MCF 10A (cell line): ENCODE results near the gene SPHK1. TPM values are rescaled to one million over a fixed set of nuclear protein-coding genes. Genes with fewer than 3 reads are reported as not detected.
A peak's percentile ranks its signal among the peaks of the same experiment; 100 is the strongest.

Experiments used
- BruUV-seq: library from RNA; stranded (reverse); fragments of 400-500 nt; replicated peaks from 2 replicates; lab custom pipeline; 2021; lab: Mats Ljungman, UMichigan
- CTCF ChIA-PET: fragments of 300-600 bp; sonication (Branson Sonifier 250); formaldehyde crosslinking; extraction: SDS; loops from one replicate; lab custom pipeline; 2021; ENCODE audit warnings: antibody characterized with exemption, inconsistent platforms; lab: Yijun Ruan, JAX
- POLR2A ChIA-PET: fragments of 300-600, 350-650 bp; sonication (Branson Sonifier 250); formaldehyde crosslinking; extraction: SDS; loops from one replicate; lab custom pipeline; 2020; ENCODE audit warnings: antibody characterized with exemption, inconsistent platforms; lab: Yijun Ruan, JAX
- DNase-seq: peaks from one replicate; pipeline ENCODE4 v3.0.0-alpha.2; 2018; ENCODE audit not compliant: unreplicated experiment
- H3K27ac Mint-ChIP-seq: one replicate; pipeline ENCODE4 v1.8.0; 2022; ENCODE audit warnings: mild to moderate bottlenecking, low read depth, mixed read lengths; ENCODE audit not compliant: unreplicated experiment
- H3K27me3 Mint-ChIP-seq: one replicate; pipeline ENCODE4 v1.8.0; 2022; ENCODE audit warnings: mixed read lengths; ENCODE audit not compliant: insufficient read depth, unreplicated experiment
- H3K36me3 Mint-ChIP-seq: one replicate; pipeline ENCODE4 v1.8.0; 2022; ENCODE audit warnings: mild to moderate bottlenecking, moderate library complexity, mixed read lengths; ENCODE audit not compliant: insufficient read depth, unreplicated experiment
- H3K4me1 Mint-ChIP-seq: one replicate; pipeline ENCODE4 v1.8.0; 2022; ENCODE audit warnings: mixed read lengths; ENCODE audit not compliant: insufficient read depth, unreplicated experiment
- H3K4me3 Mint-ChIP-seq: one replicate; pipeline ENCODE4 v1.8.0; 2022; ENCODE audit warnings: mild to moderate bottlenecking, moderate library complexity, mixed read lengths; ENCODE audit not compliant: unreplicated experiment
- H3K9me3 Mint-ChIP-seq: one replicate; pipeline ENCODE4 v1.8.0; 2022; ENCODE audit warnings: mixed read lengths; ENCODE audit not compliant: unreplicated experiment
- intact Hi-C: fragments of 100-400 bp; cut with micrococcal nuclease; formaldehyde crosslinking; loops from 2 replicates; pipeline ENCODE4 v1.14.1; 2022
- total RNA-seq: library from RNA; stranded (reverse); gene quantifications from 2 replicates; pipeline ENCODE4 v1.2.3, GENCODE V29; 2022
- TF ChIP-seq, protein P1 (sequence below): fragments of 200-600 bp; IDR thresholded peaks from one replicate; pipeline ENCODE4 v1.8.0; 2022; ENCODE audit warnings: antibody characterized with exemption, mild to moderate bottlenecking; ENCODE audit not compliant: unreplicated experiment

Gene SPHK1
- total RNA-seq, 1 experiment from 2014 or later = 7.1 TPM

- no peaks in the 10 kb centered on the region for H3K9me3 Mint-ChIP-seq
- H3K27ac Mint-ChIP-seq = no peak overlapping the region
- POLR2A ChIA-PET = interaction anchor here (0.6 kb wide), 1 partner anchor 36 kb away, joined by 4 read pairs; no protein-coding TSS in a partner anchor
- intact Hi-C loops = no loop called here
- H3K4me3 Mint-ChIP-seq = no peak overlapping the region
- no peak for DNase-seq
- TF ChIP-seq, protein P1, sequence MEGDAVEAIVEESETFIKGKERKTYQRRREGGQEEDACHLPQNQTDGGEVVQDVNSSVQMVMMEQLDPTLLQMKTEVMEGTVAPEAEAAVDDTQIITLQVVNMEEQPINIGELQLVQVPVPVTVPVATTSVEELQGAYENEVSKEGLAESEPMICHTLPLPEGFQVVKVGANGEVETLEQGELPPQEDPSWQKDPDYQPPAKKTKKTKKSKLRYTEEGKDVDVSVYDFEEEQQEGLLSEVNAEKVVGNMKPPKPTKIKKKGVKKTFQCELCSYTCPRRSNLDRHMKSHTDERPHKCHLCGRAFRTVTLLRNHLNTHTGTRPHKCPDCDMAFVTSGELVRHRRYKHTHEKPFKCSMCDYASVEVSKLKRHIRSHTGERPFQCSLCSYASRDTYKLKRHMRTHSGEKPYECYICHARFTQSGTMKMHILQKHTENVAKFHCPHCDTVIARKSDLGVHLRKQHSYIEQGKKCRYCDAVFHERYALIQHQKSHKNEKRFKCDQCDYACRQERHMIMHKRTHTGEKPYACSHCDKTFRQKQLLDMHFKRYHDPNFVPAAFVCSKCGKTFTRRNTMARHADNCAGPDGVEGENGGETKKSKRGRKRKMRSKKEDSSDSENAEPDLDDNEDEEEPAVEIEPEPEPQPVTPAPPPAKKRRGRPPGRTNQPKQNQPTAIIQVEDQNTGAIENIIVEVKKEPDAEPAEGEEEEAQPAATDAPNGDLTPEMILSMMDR = no peak
- no peaks in the 10 kb centered on the region for H3K4me1 Mint-ChIP-seq
- CTCF ChIA-PET = interaction anchor here (0.5 to 3.1 kb wide), 4 partner anchors 9 to 1199 kb away, joined by 3 to 13 read pairs (median 4); partner anchors contain the start of gene AANAT
- no TSS peak for BruUV-seq
- H3K36me3 Mint-ChIP-seq = peaks cover 40% of the 10 kb centered on the region
- H3K27me3 Mint-ChIP-seq = no peaks in the 10 kb centered on the region
Measured at GRCh38 chr17:76405967-76406647, 21.7 kb downstream of the SPHK1 start.

DNA sequence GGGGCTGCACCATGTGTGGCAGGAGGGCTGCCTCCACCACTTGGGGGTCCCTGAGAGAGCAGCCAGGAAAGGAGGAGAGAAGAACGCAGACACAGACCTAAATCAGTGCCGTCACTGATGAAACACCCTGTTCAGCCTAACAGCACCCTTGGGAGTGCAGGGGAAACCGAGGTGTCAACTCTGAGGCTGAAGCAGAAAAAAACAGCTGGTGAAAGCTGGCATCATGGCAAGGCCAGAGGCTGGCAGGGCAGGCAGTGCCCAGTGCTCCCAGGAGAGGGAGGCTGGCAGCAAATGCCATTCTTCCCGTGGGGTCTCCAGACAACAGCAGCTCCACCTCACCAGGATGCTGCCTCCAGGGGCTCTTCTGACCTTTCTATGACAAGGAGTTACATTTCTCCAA, 23.1 kb downstream of the SPHK1 start:
- H3K9me3 Mint-ChIP-seq = no peaks in the 10 kb centered on the region
- TF ChIP-seq, protein P1 = no peak
- no peaks in the 10 kb centered on the region for H3K27me3 Mint-ChIP-seq
- no peak for DNase-seq
- H3K4me1 Mint-ChIP-seq = no peaks in the 10 kb centered on the region
- CTCF ChIA-PET = interaction anchor here (0.6 to 8.5 kb wide), 11 partner anchors 9 to 165 kb away, joined by 3 to 72 read pairs (median 7); partner anchors contain the start of genes RHBDF2, SPHK1 and UBE2O
- no TSS peak for BruUV-seq
- no peak overlapping the region for H3K27ac Mint-ChIP-seq
- peaks cover 26% of the 10 kb centered on the region for H3K36me3 Mint-ChIP-seq
- POLR2A ChIA-PET = interaction anchor here (1.5 kb wide), 1 partner anchor 51 kb away, joined by 8 read pairs; no protein-coding TSS in a partner anchor
- intact Hi-C loops = no loop called here
- no peak overlapping the region for H3K4me3 Mint-ChIP-seq

DNA sequence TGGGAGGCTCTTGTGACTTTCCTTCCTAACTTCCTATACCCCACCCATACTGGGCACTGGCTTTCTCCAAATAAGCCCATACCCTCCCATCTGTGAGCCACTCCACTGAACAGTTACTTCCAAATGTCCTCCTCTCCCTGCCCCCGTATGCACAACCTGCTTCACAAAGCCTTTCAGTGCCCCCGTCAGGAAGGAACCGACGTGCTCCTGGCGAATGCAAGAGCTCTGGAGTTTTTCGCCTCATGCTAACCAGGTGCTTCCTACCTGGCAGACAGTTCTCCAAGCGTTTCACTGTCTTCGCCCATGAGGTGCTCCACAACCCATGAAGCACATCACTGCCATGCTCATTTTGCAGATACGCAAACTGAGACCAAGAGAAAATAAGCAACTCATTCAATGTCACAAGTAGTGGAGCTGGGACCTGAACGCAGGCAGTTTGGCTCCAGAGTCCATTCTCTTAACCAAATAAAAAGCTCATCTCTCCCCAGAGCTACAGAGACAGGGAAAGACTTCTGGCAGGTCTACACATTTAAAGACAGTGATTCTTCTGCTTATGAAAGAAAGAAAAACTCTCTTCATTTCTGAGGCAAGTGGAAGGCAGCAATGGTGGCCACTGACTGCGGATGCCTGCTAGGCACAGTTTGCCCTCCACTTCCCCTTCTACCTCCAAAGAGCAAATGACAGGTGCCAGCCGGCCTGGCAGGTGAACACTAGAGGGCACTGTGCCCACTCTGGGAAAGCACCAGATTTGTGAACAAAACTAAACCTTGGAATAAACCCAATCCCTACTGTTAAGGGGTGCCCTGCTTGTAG, 23.8 kb downstream of the SPHK1 start:
- TF ChIP-seq, protein P1 = peak; percentile 75
- peak; percentile 75 for DNase-seq
- CTCF ChIA-PET = interaction anchor here (0.6 to 8.5 kb wide), 29 partner anchors 9 to 582 kb away, joined by 3 to 72 read pairs (median 5); partner anchors contain the start of genes PRCD, RHBDF2, SPHK1 and UBE2O
- no peak overlapping the region for H3K4me3 Mint-ChIP-seq
- H3K36me3 Mint-ChIP-seq = peaks cover 28% of the 10 kb centered on the region
- intact Hi-C loops = loop anchor here (1.0 kb wide), 2 partner anchors 50 to 98 kb away; no protein-coding TSS in a partner anchor
- no peak overlapping the region for H3K27ac Mint-ChIP-seq
- POLR2A ChIA-PET = interaction anchor here (1.0 to 1.5 kb wide), 2 partner anchors 44 to 50 kb away, joined by 3 to 8 read pairs; no protein-coding TSS in a partner anchor
- no TSS peak for BruUV-seq
- no peaks in the 10 kb centered on the region for H3K4me1 Mint-ChIP-seq
- no peaks in the 10 kb centered on the region for H3K27me3 Mint-ChIP-seq
- H3K9me3 Mint-ChIP-seq = no peaks in the 10 kb centered on the region
